ENCODE results near the gene SLC2A3.

DNA sequence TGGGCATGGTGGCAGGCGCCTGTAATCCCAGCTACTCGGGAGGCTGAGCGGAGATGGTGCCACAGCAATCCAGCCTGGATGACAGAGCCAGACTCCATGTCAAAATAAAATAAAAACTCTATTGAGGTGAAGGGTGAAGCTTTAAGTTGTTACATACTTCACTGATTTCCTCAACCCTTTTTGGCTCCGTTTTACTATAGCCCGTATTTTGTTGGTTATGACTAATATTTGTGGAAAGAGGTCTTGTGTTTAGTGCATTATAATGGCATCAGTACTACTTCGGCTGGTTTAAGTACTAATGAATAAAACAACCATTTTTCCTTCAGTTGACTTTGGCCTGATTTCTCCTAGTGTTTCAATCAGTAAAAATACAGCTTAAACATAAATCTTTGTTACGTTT is 36.2 kb downstream of the SLC2A3 start:
- TF ChIP-seq CTCF (conservative IDR thresholded peaks at IDR 0.05; ENCODE audit: low read depth in 2 of 2), result no peak
- TF ChIP-seq POLR2AphosphoS5 (IDR thresholded peaks at IDR 0.05; ENCODE audit: low read depth), result no peak
- TF ChIP-seq, protein P1, sequence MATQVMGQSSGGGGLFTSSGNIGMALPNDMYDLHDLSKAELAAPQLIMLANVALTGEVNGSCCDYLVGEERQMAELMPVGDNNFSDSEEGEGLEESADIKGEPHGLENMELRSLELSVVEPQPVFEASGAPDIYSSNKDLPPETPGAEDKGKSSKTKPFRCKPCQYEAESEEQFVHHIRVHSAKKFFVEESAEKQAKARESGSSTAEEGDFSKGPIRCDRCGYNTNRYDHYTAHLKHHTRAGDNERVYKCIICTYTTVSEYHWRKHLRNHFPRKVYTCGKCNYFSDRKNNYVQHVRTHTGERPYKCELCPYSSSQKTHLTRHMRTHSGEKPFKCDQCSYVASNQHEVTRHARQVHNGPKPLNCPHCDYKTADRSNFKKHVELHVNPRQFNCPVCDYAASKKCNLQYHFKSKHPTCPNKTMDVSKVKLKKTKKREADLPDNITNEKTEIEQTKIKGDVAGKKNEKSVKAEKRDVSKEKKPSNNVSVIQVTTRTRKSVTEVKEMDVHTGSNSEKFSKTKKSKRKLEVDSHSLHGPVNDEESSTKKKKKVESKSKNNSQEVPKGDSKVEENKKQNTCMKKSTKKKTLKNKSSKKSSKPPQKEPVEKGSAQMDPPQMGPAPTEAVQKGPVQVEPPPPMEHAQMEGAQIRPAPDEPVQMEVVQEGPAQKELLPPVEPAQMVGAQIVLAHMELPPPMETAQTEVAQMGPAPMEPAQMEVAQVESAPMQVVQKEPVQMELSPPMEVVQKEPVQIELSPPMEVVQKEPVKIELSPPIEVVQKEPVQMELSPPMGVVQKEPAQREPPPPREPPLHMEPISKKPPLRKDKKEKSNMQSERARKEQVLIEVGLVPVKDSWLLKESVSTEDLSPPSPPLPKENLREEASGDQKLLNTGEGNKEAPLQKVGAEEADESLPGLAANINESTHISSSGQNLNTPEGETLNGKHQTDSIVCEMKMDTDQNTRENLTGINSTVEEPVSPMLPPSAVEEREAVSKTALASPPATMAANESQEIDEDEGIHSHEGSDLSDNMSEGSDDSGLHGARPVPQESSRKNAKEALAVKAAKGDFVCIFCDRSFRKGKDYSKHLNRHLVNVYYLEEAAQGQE (IDR thresholded peaks at IDR 0.05; ENCODE audit: unreplicated experiment), result no peak
- no peak for TF ChIP-seq NANOG (IDR thresholded peaks at IDR 0.05; ENCODE audit: borderline replicate concordance)
- no peak for TF ChIP-seq EZH2 (IDR thresholded peaks at IDR 0.05; ENCODE audit: low read depth, unreplicated experiment)
- no peak for TF ChIP-seq EZH2phosphoT487 (IDR thresholded peaks at IDR 0.05; ENCODE audit: unreplicated experiment)
- TF ChIP-seq CREB1 (CRISPR knock-in tag; IDR thresholded peaks at IDR 0.05; ENCODE audit: low read depth), result no peak
- TF ChIP-seq, protein P2, sequence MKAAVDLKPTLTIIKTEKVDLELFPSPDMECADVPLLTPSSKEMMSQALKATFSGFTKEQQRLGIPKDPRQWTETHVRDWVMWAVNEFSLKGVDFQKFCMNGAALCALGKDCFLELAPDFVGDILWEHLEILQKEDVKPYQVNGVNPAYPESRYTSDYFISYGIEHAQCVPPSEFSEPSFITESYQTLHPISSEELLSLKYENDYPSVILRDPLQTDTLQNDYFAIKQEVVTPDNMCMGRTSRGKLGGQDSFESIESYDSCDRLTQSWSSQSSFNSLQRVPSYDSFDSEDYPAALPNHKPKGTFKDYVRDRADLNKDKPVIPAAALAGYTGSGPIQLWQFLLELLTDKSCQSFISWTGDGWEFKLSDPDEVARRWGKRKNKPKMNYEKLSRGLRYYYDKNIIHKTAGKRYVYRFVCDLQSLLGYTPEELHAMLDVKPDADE (IDR thresholded peaks at IDR 0.05), result no peak
